Muscle layer of colon (tissue), 2 donors: ENCODE data around the gene JMJD6.

ENCODE experiments used
- H3K27ac ChIP-seq: one replicate; pipeline ENCODE4 v1.7.0; 2013; ENCODE audit warnings: low read depth, mild to moderate bottlenecking, low read length, moderate library complexity
- H3K27me3 ChIP-seq, 2 donors: one replicate each; pipeline ENCODE4 v1.7.0; 2013; ENCODE audit warnings: low read length in 2 of 2, mild to moderate bottlenecking in 2 of 2; ENCODE audit not compliant: insufficient read depth in 2 of 2, control insufficient read depth in 1 of 2
- H3K36me3 ChIP-seq: one replicate; pipeline ENCODE4 v1.7.0; 2013; ENCODE audit warnings: mild to moderate bottlenecking, low read length; ENCODE audit not compliant: insufficient read depth
- H3K4me1 ChIP-seq: one replicate; pipeline ENCODE4 v1.7.0; 2013; ENCODE audit warnings: mild to moderate bottlenecking, low read length; ENCODE audit not compliant: insufficient read depth
- H3K4me3 ChIP-seq, 2 donors: one replicate each; pipeline ENCODE4 v1.7.0; 2013; ENCODE audit warnings: low read length in 2 of 2, low read depth in 1 of 2, mild to moderate bottlenecking in 1 of 2, moderate library complexity in 1 of 2
- H3K9ac ChIP-seq: one replicate; pipeline ENCODE4 v1.7.0; 2013; ENCODE audit warnings: low read length
- H3K9me3 ChIP-seq: one replicate; pipeline ENCODE4 v1.7.0; 2013; ENCODE audit warnings: mild to moderate bottlenecking, low read length
- donor health status: abdominal sarcoma.
- donor health status: Adenocarcinoma of cecum.

Gene JMJD6

DNA sequence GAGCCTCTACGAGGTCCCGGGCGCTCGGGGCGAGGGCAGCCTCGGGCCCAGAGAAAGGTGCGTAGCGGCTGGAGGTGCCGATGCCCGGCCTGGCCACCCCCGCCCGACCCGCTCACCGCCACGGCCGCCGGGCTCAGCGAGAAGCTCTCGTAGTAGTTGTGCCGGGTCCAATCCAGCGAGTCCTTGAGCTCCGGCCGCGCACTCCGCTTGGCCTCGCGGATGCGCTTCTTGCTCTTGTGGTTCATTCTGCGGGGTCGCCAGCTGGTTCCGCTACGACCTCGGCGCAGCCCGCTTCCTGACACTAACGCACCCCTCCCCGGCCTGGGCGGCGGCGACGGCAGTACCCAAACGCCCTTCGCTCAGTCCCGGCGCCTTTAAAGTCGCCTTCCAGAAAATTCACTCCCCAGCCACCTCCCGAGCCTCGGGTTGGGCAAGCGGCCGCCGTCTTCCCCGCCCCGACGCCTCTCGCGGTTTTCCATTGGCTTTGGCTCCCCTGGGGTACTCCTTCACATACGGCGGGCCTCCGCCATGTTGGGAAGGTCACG, at the start of gene JMJD6:
Gene JMJD6, minus strand, starts transcription at position 376 of the 545 bp plus-strand sequence. Its CDS starts 131 bp downstream, at position 245.
- Histone ChIP-seq H3K27ac (peak within 1 kb of the TSS; percentile 98), H3K9me3 (no peaks in the 10 kb centered on the region), H3K4me3 (peak within 1 kb of the TSS; percentile 68 to 99), H3K9ac (peak within 1 kb of the TSS; percentile 74), H3K4me1 (peaks cover 43% of the 10 kb centered on the region), H3K27me3 (no peaks in the 10 kb centered on the region), H3K36me3 (peaks cover 29% of the 10 kb centered on the region)

DNA sequence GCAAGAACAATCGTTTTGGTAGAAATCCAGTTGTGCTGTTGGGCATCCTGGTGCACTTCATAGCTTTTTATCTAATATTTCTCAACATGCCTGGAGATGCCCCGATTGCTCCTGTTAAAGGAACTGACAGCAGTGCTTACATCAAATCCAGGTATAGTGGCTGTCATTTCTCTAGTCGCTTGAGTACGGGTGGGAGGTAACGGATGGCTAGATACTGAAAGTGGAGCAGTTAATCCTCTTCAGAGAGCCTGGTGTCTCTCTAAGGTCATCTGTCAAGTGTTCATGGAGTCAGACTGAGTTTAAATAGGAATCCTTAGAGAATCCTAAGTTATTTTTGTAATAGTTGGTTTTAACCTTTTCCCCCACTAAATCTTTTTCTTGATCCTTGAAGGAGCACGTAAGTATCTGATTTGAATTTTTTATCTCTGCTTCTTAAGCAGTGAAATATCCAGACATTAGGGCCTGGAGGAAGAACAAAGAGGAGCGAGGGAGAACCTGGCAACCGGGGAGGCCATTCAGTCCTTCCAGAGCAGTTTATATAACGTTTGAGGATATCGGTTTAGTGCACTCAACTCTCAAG, 48.7 kb upstream of the JMJD6 start:
- H3K27ac ChIP-seq, result no peak overlapping the region
- no peak overlapping the region for H3K9ac ChIP-seq
- H3K4me1 ChIP-seq, result no peaks in the 10 kb centered on the region
- H3K27me3 ChIP-seq, result no peaks in the 10 kb centered on the region
- H3K9me3 ChIP-seq, result no peaks in the 10 kb centered on the region
- H3K4me3 ChIP-seq, result no peak overlapping the region
- H3K36me3 ChIP-seq, result peaks cover 41% of the 10 kb centered on the region

GRCh38 chr17:76772842-76773525, 46.6 kb upstream of the JMJD6 start:
- Histone ChIP-seq H3K27ac (no peak overlapping the region), H3K27me3 (no peaks in the 10 kb centered on the region), H3K36me3 (peaks cover 32% of the 10 kb centered on the region), H3K9me3 (no peaks in the 10 kb centered on the region), H3K4me1 (no peaks in the 10 kb centered on the region), H3K9ac (no peak overlapping the region), H3K4me3 (no peak overlapping the region)

DNA sequence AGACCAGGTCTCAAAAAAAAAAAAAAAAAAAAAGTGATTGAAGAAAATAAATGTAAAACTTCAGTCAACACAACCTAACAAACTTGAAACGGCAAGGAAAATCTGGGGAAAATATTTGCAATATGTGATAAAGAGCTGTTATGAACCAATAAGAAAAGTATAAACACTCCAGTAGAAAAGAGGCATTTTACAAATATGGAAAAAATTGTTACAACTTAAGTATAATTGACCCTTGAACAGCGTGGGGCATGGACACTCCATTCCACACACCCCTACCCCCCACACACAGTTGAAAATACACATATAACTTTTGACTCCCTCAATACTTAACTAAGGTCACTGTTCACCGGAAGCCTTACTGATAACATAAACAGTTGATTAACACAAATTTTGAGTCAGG, 32.2 kb upstream of the JMJD6 start:
- Histone ChIP-seq H3K9ac (no peak overlapping the region), H3K4me1 (no peaks in the 10 kb centered on the region), H3K4me3 (no peak overlapping the region), H3K27me3 (no peaks in the 10 kb centered on the region), H3K9me3 (no peaks in the 10 kb centered on the region), H3K27ac (no peak overlapping the region), H3K36me3 (peaks cover 26% of the 10 kb centered on the region)

- Histone ChIP-seq H3K9ac (no peak overlapping the region), H3K27me3 (no peaks in the 10 kb centered on the region), H3K4me3 (no peak overlapping the region), H3K4me1 (no peaks in the 10 kb centered on the region), H3K36me3 (peaks cover 31% of the 10 kb centered on the region), H3K27ac (no peak overlapping the region), H3K9me3 (no peaks in the 10 kb centered on the region)
Observed at GRCh38 chr17:76757256-76757655, 30.9 kb upstream of the JMJD6 start.

GRCh38 chr17:76755285-76755684, 28.9 kb upstream of the JMJD6 start:
- Histone ChIP-seq H3K36me3 (peaks cover 31% of the 10 kb centered on the region), H3K9ac (no peak overlapping the region), H3K4me3 (no peak overlapping the region), H3K4me1 (no peaks in the 10 kb centered on the region), H3K27ac (no peak overlapping the region), H3K27me3 (no peaks in the 10 kb centered on the region), H3K9me3 (no peaks in the 10 kb centered on the region)

- Histone ChIP-seq H3K4me1 (no peaks in the 10 kb centered on the region), H3K9ac (no peak overlapping the region), H3K27ac (no peak overlapping the region), H3K9me3 (no peaks in the 10 kb centered on the region), H3K36me3 (peaks cover 31% of the 10 kb centered on the region), H3K4me3 (no peak overlapping the region), H3K27me3 (no peaks in the 10 kb centered on the region)
Observed at GRCh38 chr17:76753061-76753961, 26.9 kb upstream of the JMJD6 start.

DNA sequence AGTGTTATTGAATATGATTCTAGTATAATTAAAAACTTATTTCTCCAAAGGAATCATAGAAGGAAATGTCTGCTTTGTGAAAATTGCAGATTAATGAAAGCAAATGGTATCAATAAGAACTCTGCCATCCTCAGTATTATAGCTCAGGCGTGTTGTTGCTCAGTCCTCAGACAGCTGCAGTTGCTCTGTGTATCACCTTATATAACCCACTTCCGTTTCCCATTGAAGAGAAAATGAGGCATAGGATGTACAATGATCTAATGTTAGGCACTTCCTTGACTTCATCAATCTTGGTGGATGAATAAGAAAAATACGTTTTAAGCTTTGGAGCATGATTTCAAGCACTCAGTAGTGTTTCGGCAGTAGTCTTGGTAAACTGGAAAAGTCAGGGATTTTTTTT, 25.6 kb upstream of the JMJD6 start:
- H3K4me1 ChIP-seq, result no peaks in the 10 kb centered on the region
- H3K4me3 ChIP-seq, result no peak overlapping the region
- H3K9ac ChIP-seq, result no peak overlapping the region
- peaks cover 34% of the 10 kb centered on the region for H3K36me3 ChIP-seq
- no peak overlapping the region for H3K27ac ChIP-seq
- no peaks in the 10 kb centered on the region for H3K27me3 ChIP-seq
- no peaks in the 10 kb centered on the region for H3K9me3 ChIP-seq

DNA sequence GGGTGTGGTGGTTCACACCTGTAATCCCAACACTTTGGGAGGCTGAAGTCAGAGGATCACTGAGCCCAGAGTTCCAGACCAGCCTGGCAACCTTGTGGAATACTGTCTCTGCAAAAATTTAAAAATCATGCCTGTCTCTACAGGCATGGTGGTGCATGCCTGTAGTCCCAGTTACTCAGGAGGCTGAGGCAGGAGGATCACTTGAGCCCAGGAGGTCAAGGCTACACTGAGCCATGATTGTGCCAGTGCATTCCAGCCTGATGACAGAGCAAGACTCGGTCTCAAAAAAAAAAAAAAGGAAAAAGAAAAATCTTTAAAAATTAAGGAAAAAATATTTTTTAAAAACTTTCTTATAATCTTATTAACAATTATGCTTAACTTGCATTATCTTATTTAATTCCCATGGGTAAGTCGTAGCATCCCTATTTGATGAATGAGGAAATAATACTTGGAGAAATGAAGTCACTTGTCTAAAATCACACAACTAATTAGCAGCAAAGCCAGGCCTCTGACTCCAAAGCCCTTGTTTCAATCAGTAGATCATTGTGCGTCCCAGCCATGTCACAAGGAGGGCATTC, 25.1 kb upstream of the JMJD6 start:
- Histone ChIP-seq H3K27me3 (no peaks in the 10 kb centered on the region), H3K9me3 (no peaks in the 10 kb centered on the region), H3K9ac (no peak overlapping the region), H3K36me3 (peaks cover 34% of the 10 kb centered on the region), H3K4me3 (no peak overlapping the region), H3K4me1 (no peaks in the 10 kb centered on the region), H3K27ac (no peak overlapping the region)

- no peaks in the 10 kb centered on the region for H3K4me1 ChIP-seq
- peaks cover 46% of the 10 kb centered on the region for H3K36me3 ChIP-seq
- no peak overlapping the region for H3K27ac ChIP-seq
- no peak overlapping the region for H3K4me3 ChIP-seq
- no peaks in the 10 kb centered on the region for H3K9me3 ChIP-seq
- H3K27me3 ChIP-seq, result no peaks in the 10 kb centered on the region
- no peak overlapping the region for H3K9ac ChIP-seq
Observed at GRCh38 chr17:76748657-76749056, 22.3 kb upstream of the JMJD6 start.
